ENCODE results near the gene CRYL1. TPM values are rescaled to one million over a fixed set of nuclear protein-coding genes. Genes with fewer than 3 reads are reported as not detected.

Gene CRYL1
- total RNA-seq, 1 experiment from 2014 or later, result 22.9 TPM

DNA sequence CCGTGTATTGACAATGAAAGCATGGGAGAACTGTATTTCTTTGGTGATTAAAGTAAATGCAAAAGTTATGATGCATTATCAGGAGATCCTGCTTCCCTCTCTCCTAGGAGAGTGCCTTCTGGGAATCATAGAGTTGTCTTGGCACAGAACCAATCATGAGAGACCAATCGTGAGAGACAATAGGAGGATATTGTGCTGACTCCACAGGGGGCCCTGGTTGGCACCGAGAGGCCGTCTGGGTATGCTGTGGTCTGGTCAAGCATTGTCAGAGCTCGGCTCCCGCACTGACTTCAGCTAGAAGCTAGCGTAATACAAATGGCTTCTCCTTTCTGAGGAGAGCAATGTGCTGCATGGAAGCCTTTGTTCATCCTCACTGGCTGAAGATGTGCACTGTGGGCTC is 162.1 kb downstream of the CRYL1 start:
- Histone ChIP-seq H3K27me3 (no peaks in the 10 kb centered on the region), H3K36me3 (no peaks in the 10 kb centered on the region), H3K9me3 (no peaks in the 10 kb centered on the region), H3K4me3 (no peak overlapping the region)
- DNase-seq, result no peak

DNA sequence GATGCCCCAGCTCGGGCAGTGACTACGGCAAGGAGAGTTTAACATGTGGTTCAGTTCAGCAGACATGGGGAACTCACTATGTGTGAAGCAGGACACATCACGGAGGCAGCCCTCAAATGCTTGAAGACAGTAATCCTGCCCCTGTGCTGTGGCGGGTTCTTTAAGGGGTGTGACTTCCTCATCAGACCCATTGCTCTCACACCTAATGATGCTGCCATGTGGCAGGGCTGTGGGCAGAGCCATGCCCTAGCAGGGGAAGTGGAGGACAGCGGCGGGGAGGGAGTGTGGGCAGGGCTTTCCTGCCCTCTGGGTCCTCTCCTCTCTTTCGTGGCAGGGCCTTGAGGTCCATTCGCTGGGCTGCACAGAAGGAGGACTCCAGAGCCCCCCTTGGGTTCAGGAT is 162.5 kb downstream of the CRYL1 start:
- H3K27me3 ChIP-seq, result no peaks in the 10 kb centered on the region
- no peaks in the 10 kb centered on the region for H3K9me3 ChIP-seq
- no peak for DNase-seq
- H3K4me3 ChIP-seq, result no peak overlapping the region
- no peaks in the 10 kb centered on the region for H3K36me3 ChIP-seq

DNA sequence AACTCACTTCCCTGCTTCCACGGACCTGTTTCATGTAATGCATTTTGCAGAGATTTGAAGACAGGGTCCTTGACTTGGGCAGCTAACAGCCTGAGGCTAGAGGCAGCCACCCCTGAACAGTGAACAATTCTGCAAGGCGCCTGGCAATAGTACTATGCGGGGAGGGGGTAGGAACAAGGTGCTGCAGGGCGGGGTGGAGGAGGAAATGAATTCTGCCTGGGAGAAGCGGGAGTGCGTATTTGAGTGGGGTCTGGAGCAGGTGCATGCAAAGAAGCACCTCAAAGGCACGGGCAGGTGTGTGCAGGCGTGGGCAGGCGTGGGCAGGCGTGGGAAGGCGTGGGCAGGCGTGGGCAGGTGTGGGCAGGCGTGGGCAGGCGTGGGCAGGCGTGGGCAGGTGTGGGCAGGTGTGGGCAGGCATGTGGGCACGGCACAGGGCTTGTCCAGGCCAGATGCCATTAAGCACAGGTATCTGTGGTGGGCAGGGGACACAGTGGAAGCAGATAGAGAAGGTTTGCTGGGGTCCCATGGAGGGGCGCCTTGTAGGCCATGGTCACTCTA is 163.1 kb downstream of the CRYL1 start:
- DNase-seq, result no peak
- Histone ChIP-seq H3K9me3 (no peaks in the 10 kb centered on the region), H3K36me3 (no peaks in the 10 kb centered on the region), H3K27me3 (no peaks in the 10 kb centered on the region), H3K4me3 (no peak overlapping the region)

DNA sequence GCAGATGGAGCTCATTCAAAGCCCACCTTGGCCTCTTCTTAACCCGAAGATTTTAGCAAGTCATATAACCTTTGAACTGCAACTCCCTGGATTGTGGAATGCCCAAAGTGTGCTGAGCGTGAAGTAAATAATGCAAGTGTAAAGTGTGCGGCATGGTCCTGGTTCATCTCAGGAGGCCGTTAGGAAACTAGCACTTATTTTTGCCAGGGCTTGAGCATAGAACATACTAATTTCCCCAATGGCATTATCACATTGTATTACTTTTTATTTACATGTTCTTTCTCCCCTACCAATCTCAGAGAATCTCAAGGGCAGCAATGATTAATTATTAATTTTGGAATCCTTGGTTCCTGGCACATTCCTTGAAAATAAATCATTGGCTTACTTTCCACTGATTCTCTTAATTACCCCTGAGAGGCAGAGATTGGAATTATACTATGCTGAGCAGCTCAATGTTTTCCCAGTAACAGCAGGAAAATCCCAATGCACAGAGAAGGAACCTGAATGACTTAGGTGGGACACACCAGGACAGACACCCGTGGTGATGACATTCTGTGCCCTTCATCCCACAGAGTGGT is 164.7 kb downstream of the CRYL1 start:
- Histone ChIP-seq H3K9me3 (no peaks in the 10 kb centered on the region), H3K36me3 (no peaks in the 10 kb centered on the region), H3K27me3 (no peaks in the 10 kb centered on the region), H3K4me3 (no peak overlapping the region)
- DNase-seq, result no peak

DNA sequence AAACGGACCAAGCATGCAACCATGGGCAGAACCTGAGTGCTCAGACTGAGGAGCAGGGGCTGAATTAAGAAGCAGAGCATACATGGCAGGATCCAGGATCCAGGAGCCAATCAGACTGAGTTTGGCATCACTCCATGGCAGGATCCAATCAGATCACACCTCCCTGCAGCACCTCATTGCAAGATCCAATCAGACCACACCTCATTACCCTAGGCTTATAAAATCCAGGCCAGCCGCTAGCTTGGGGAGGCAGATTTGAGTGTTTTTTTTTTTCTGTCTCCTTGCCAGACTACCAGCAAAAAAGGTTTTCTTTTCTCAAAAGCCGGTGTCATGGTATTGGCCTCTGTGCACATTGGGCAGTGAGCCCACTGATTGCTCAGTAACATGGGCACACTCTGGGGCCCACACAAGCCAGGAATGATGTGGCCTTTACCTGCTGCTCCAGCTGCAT is 165.6 kb downstream of the CRYL1 start:
- no peaks in the 10 kb centered on the region for H3K9me3 ChIP-seq
- no peaks in the 10 kb centered on the region for H3K36me3 ChIP-seq
- peak; percentile 68 for DNase-seq
- no peaks in the 10 kb centered on the region for H3K27me3 ChIP-seq
- H3K4me3 ChIP-seq, result no peak overlapping the region

DNA sequence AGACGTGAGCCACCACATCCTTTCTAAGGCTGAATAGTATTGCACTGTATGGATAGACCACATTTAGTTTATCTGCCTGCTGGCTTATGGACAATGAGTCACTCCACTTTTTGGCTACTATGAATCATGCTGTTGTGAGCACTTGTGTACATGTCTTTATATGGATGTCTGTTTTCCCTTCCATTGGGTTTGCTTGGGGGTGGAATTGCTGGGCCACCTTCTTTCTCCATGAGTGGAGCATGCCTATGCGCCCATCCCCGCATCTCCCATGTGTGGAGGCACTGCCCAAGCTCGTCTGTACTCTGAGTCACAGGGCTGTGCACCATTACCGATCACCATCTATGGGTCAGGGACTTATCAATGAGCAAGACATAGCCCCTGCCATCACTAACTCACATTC is 166.3 kb downstream of the CRYL1 start:
- Histone ChIP-seq H3K9me3 (no peaks in the 10 kb centered on the region), H3K27me3 (no peaks in the 10 kb centered on the region), H3K36me3 (no peaks in the 10 kb centered on the region), H3K4me3 (no peak overlapping the region)
- peak; percentile 85 for DNase-seq

DNA sequence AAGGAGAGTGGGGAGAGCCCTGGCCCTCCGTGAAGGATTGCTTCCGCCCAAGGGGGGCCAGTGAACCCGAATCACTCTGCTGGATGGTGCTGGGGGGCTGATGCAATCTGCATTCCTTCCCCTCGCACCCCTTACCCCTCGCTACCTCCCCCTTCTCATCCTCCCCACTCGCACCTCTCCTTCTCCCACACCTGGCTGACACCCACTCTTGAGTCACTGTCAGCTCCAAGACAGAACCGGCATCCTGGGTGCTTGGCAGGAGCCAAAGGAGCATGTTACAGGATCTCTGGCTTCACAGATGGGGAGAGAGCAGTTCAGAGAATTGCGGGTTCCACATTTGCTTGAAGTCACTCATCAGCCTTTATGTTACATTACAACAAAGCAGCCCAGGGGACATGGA is 167.6 kb downstream of the CRYL1 start:
- Histone ChIP-seq H3K36me3 (no peaks in the 10 kb centered on the region), H3K27me3 (no peaks in the 10 kb centered on the region), H3K4me3 (no peak overlapping the region), H3K9me3 (no peaks in the 10 kb centered on the region)
- no peak for DNase-seq

DNA sequence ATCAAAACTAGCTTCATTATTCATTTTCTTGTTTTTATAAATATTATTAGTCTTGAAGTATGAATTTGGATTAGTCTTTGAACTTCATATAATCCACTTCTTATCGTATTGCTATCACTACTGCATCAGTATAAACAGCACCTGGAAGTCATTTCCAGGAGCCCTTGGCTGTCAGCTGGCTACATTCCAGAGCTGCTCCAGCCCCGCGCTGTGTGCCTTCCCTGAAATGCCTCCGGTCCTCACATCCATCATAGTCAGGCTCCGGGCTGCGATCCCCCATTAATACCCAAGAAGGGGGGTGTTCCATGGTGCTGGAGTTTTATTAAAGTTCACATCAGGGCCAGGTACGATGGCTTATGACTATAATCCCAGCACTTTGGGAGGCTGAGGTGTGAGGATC is 169.2 kb downstream of the CRYL1 start:
- Histone ChIP-seq H3K4me3 (no peak overlapping the region), H3K27me3 (no peaks in the 10 kb centered on the region), H3K36me3 (no peaks in the 10 kb centered on the region), H3K9me3 (no peaks in the 10 kb centered on the region)
- no peak for DNase-seq

DNA sequence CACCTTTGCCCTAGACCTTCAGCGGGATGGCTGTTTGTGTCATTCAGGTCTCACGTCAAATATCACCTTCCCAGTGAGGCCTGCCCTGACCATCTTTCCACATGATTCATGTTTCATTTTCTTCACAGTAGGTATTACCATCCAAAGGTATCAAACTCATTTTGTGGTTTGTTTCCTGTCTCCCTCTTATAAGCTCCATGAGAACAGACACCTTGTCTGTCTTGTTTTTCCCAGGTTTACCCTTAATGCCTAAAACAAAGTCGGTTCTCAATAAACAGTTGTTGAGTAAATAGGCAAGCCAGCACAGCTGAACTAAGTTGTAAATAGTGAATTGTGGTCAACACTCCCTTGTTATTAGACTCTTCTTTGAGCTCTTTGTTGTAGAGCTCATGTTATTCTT is 170.9 kb downstream of the CRYL1 start:
- Histone ChIP-seq H3K36me3 (no peaks in the 10 kb centered on the region), H3K4me3 (no peak overlapping the region), H3K27me3 (no peaks in the 10 kb centered on the region), H3K9me3 (no peaks in the 10 kb centered on the region)
- no peak for DNase-seq

DNA sequence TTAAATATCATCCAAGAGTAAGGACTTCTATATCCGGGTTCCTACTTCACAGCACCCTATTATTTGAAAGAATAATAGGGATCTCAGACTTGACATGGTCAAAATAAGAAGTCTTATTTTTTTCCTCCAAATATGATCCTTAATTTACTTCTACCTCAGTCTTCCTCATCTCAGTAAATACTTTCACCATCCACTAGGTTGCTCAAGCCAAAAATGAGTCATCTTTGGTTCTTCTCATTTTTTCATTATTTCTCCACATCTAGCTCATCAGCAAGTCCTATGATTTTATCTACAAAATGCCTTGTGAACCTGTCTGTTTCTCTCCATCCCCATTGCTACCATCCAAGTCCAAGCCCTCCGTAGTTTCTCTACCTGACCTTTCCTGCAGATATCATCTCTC is 171.7 kb downstream of the CRYL1 start:
- Histone ChIP-seq H3K27me3 (no peaks in the 10 kb centered on the region), H3K36me3 (no peaks in the 10 kb centered on the region), H3K4me3 (no peak overlapping the region), H3K9me3 (no peaks in the 10 kb centered on the region)
- no peak for DNase-seq

Other genes starting within 250 kb of the CRYL1 start
- gene IFT88, start 41.3 kb upstream of the CRYL1 start, total RNA-seq (2014; rRNA removed; shearing (Covaris generic); ENCODE audit: low replicate concordance), result 9.8 and 17.6 TPM in 2 replicates
- gene IL17D, start 177.8 kb upstream of the CRYL1 start, total RNA-seq (2014; rRNA removed; shearing (Covaris generic); ENCODE audit: low replicate concordance), result 2.2 and 3.4 TPM in 2 replicates
- gene EEF1AKMT1, start 248.1 kb upstream of the CRYL1 start, total RNA-seq (2014; rRNA removed; shearing (Covaris generic); ENCODE audit: low replicate concordance), result 14.4 and 41.1 TPM in 2 replicates